ENCODE measurements around the gene TBC1D10A. TPM values are rescaled to one million over a fixed set of nuclear protein-coding genes. Genes with fewer than 3 reads are reported as not detected.
A peak's percentile ranks its signal among the peaks of the same experiment; 100 is the strongest.

TBC1D10A gene
- total RNA-seq, 1 donor from 2014 or later: 51.3 TPM

GRCh38 chr22:30301995-30302809 lies 24.5 kb downstream of the TBC1D10A start:
- Histone ChIP-seq H3K9me3 (no peaks in the 10 kb centered on the region), H3K4me3 (no peak overlapping the region), H3K36me3 (peaks cover 0 to 37% of the 10 kb centered on the region in 2 donors)

GRCh38 chr22:30299322-30299721 lies 27.4 kb downstream of the TBC1D10A start:
- TF ChIP-seq POLR2A (IDR thresholded peaks at IDR 0.05) (no peak), POLR2AphosphoS5 (IDR thresholded peaks at IDR 0.05; ENCODE audit: insufficient read depth in 1 of 2, low read depth in 1 of 2) (no peak), CTCF (IDR thresholded peaks at IDR 0.05) (no peak)
- no peak for DNase-seq (ENCODE audit: extremely low spot score in 2 of 2)
- H3K4me1 ChIP-seq: peaks cover 86% of the 10 kb centered on the region
- no peaks in the 10 kb centered on the region for H3K9me3 ChIP-seq
- peaks cover 0 to 57% of the 10 kb centered on the region in 2 donors for H3K36me3 ChIP-seq
- intact Hi-C loops (cut with DNase I): no loop called here
- peak overlapping the region; percentile 49 for H3K27ac ChIP-seq
- no peak overlapping the region for H3K4me3 ChIP-seq
- no peaks in the 10 kb centered on the region for H3K27me3 ChIP-seq

More at GRCh38 chr22:30301995-30302809, 24.5 kb downstream of the TBC1D10A start:
- intact Hi-C loops (cut with DNase I): no loop called here
- H3K27me3 ChIP-seq: no peaks in the 10 kb centered on the region
- TF ChIP-seq POLR2AphosphoS5 (IDR thresholded peaks at IDR 0.05; ENCODE audit: insufficient read depth in 1 of 2, low read depth in 1 of 2) (peak; percentile 53 to 55), CTCF (IDR thresholded peaks at IDR 0.05) (no peak), POLR2A (IDR thresholded peaks at IDR 0.05) (no peak)
- DNase-seq (ENCODE audit: extremely low spot score in 2 of 2): no peak
- H3K27ac ChIP-seq: peak overlapping the region; percentile 75
- H3K4me1 ChIP-seq: peaks cover 99% of the 10 kb centered on the region

- no peak for DNase-seq (ENCODE audit: extremely low spot score in 2 of 2)
- H3K27ac ChIP-seq: peak overlapping the region; percentile 49
- no peak overlapping the region for H3K4me3 ChIP-seq
- intact Hi-C loops (cut with DNase I): no loop called here
- peaks cover 0 to 69% of the 10 kb centered on the region in 2 donors for H3K36me3 ChIP-seq
- H3K9me3 ChIP-seq: no peaks in the 10 kb centered on the region
- no peaks in the 10 kb centered on the region for H3K27me3 ChIP-seq
- H3K4me1 ChIP-seq: peaks cover 79% of the 10 kb centered on the region
- TF ChIP-seq POLR2A (IDR thresholded peaks at IDR 0.05) (no peak), POLR2AphosphoS5 (IDR thresholded peaks at IDR 0.05; ENCODE audit: insufficient read depth in 1 of 2, low read depth in 1 of 2) (peak in 1 of 2 donors; percentile 42), CTCF (IDR thresholded peaks at IDR 0.05) (no peak)
Measured at GRCh38 chr22:30297991-30298701, 28.6 kb downstream of the TBC1D10A start.

- TF ChIP-seq POLR2A (IDR thresholded peaks at IDR 0.05): no peak
- no peak for TF ChIP-seq CTCF (IDR thresholded peaks at IDR 0.05)
- no peak for TF ChIP-seq POLR2AphosphoS5 (IDR thresholded peaks at IDR 0.05; ENCODE audit: insufficient read depth in 1 of 2, low read depth in 1 of 2)
- Histone ChIP-seq H3K27me3 (no peaks in the 10 kb centered on the region), H3K9me3 (no peaks in the 10 kb centered on the region), H3K4me3 (no peak overlapping the region), H3K36me3 (peaks cover 0 to 76% of the 10 kb centered on the region in 2 donors), H3K27ac (no peak overlapping the region), H3K4me1 (peaks cover 79% of the 10 kb centered on the region)
- intact Hi-C loops (cut with DNase I): no loop called here
- DNase-seq (ENCODE audit: extremely low spot score in 2 of 2): no peak
Measured at GRCh38 chr22:30297276-30297990, 29.3 kb downstream of the TBC1D10A start.
